Mesenchymal stem cell (in vitro differentiated cells and primary cell): ENCODE data around the gene SMC1B.

Experiments used
- DNase-seq: peaks from one replicate; pipeline ENCODE4 v3.0.0-alpha.2; 2013
- H2AFZ ChIP-seq: one replicate; pipeline ENCODE4 v1.6.1; 2013; ENCODE audit warnings: low read depth, mild to moderate bottlenecking, control low read depth, inconsistent platforms, low read length, moderate library complexity
- H2AK5ac ChIP-seq: 2 replicates; pipeline ENCODE4 v1.6.1; 2013; ENCODE audit warnings: low read length, moderate library complexity, mild to moderate bottlenecking, inconsistent platforms; ENCODE audit not compliant: severe bottlenecking
- H2BK120ac ChIP-seq: one replicate; pipeline ENCODE4 v1.6.1; 2013; ENCODE audit warnings: low read depth, mild to moderate bottlenecking, inconsistent platforms, low read length, moderate library complexity
- H2BK12ac ChIP-seq, 2 experiments: one replicate each; pipeline ENCODE4 v1.6.1; 2013; ENCODE audit warnings: inconsistent platforms in 2 of 2, low read length in 2 of 2, mild to moderate bottlenecking in 2 of 2, moderate library complexity in 2 of 2, control low read depth in 1 of 2
- H2BK15ac ChIP-seq: one replicate; pipeline ENCODE4 v1.6.1; 2013; ENCODE audit warnings: mild to moderate bottlenecking, low read depth, inconsistent platforms; ENCODE audit not compliant: poor library complexity, severe bottlenecking
- H2BK5ac ChIP-seq: 2 replicates; pipeline ENCODE4 v1.6.1; 2013; ENCODE audit warnings: low read depth, mild to moderate bottlenecking, low read length, control low read depth, inconsistent platforms; ENCODE audit not compliant: poor library complexity, severe bottlenecking
- H3K14ac ChIP-seq, 2 experiments: one replicate each; pipeline ENCODE4 v1.6.1; 2013; ENCODE audit warnings: inconsistent platforms in 2 of 2, low read length in 2 of 2, control low read depth in 1 of 2, mild to moderate bottlenecking in 1 of 2, moderate library complexity in 1 of 2
- H3K18ac ChIP-seq, 2 experiments: one replicate each; pipeline ENCODE4 v1.6.1; 2013; ENCODE audit warnings: inconsistent platforms in 2 of 2, low read length in 2 of 2, control low read depth in 1 of 2, low read depth in 1 of 2, mild to moderate bottlenecking in 1 of 2
- H3K23ac ChIP-seq, 2 experiments: one replicate each; pipeline ENCODE4 v1.6.1; 2013; ENCODE audit warnings: inconsistent platforms in 2 of 2, low read length in 2 of 2, mild to moderate bottlenecking in 2 of 2, moderate library complexity in 2 of 2, control low read depth in 1 of 2
- H3K27ac ChIP-seq: 2 replicates; pipeline ENCODE4 v1.5.1; 2013; ENCODE audit warnings: mild to moderate bottlenecking, moderate library complexity, low read length, control low read depth, inconsistent platforms; ENCODE audit not compliant: poor library complexity, severe bottlenecking
- H3K27me3 ChIP-seq, 2 experiments: 2 replicates each; pipeline versions ENCODE4 v1.6.1 to v1.7.0; 2013; ENCODE audit warnings: low read length in 2 of 2, mild to moderate bottlenecking in 2 of 2, moderate library complexity in 2 of 2, control low read depth in 1 of 2, inconsistent platforms in 1 of 2; ENCODE audit not compliant: control insufficient read depth in 1 of 2, insufficient read depth in 1 of 2
- H3K36me3 ChIP-seq, 2 experiments: 2 replicates each; pipeline versions ENCODE4 v1.6.1 to v1.7.0; 2013; ENCODE audit warnings: low read length in 2 of 2, control low read depth in 1 of 2, inconsistent platforms in 1 of 2, low read depth in 1 of 2, mild to moderate bottlenecking in 1 of 2; ENCODE audit not compliant: insufficient read depth in 2 of 2, control insufficient read depth in 1 of 2
- H3K4ac ChIP-seq, 2 experiments: one replicate each; pipeline ENCODE4 v1.6.1; 2013; ENCODE audit warnings: inconsistent platforms in 2 of 2, low read length in 2 of 2, mild to moderate bottlenecking in 2 of 2, moderate library complexity in 2 of 2, control low read depth in 1 of 2, low read depth in 1 of 2
- H3K4me1 ChIP-seq: 2 replicates; pipeline ENCODE4 v1.6.1; 2013; ENCODE audit warnings: low read depth, low read length, control low read depth; ENCODE audit not compliant: control insufficient read depth, insufficient read depth
- H3K4me2 ChIP-seq: 2 replicates; pipeline ENCODE4 v1.6.1; 2013; ENCODE audit warnings: low read length, mild to moderate bottlenecking, inconsistent platforms; ENCODE audit not compliant: poor library complexity, severe bottlenecking
- H3K4me3 ChIP-seq, 2 experiments: 2 replicates each; pipeline versions ENCODE4 v1.5.1 to v1.7.0; 2013; ENCODE audit warnings: low read length in 2 of 2, mild to moderate bottlenecking in 2 of 2, control low read depth in 1 of 2, low read depth in 1 of 2; ENCODE audit not compliant: insufficient read depth in 1 of 2
- H3K79me1 ChIP-seq: replicated peaks from 2 replicates; pipeline ENCODE4 v1.6.1; 2013; ENCODE audit warnings: mild to moderate bottlenecking, control low read depth, low read length, inconsistent platforms; ENCODE audit not compliant: poor library complexity, severe bottlenecking
- H3K9ac ChIP-seq: 2 replicates; pipeline ENCODE4 v1.7.0; 2013; ENCODE audit warnings: mild to moderate bottlenecking, low read length, moderate library complexity
- H3K9me3 ChIP-seq: 2 replicates; pipeline ENCODE4 v1.7.0; 2013; ENCODE audit warnings: mild to moderate bottlenecking, low read length; ENCODE audit not compliant: control insufficient read depth
- H4K8ac ChIP-seq: one replicate; pipeline ENCODE4 v1.6.1; 2013; ENCODE audit warnings: inconsistent platforms, mild to moderate bottlenecking, low read length, moderate library complexity
- H4K91ac ChIP-seq: one replicate; pipeline ENCODE4 v1.6.1; 2013; ENCODE audit warnings: mild to moderate bottlenecking, low read length, inconsistent platforms
- WGBS: methylation state at CpG from one replicate; pipeline ENCODE4 v1.1.7; 2013; ENCODE audit warnings: mixed read lengths; 5-methylcytosine and 5-hydroxymethylcytosine counted together

Gene SMC1B

GRCh38 chr22:45424241-45424731 lies 10.9 kb upstream of the SMC1B start:
- H3K14ac ChIP-seq = no peak overlapping the region

GRCh38 chr22:45423524-45423923 lies 10.1 kb upstream of the SMC1B start:
- Histone ChIP-seq H3K27ac (no peak overlapping the region), H3K9me3 (peaks cover 6% of the 10 kb centered on the region), H3K4me3 (no peak overlapping the region), H4K91ac (no peak overlapping the region), H3K9ac (no peak overlapping the region), H4K8ac (no peak overlapping the region), H2AK5ac (no peak overlapping the region), H2BK12ac (no peak overlapping the region), H3K27me3 (peaks cover 0 to under 1% of the 10 kb centered on the region in 2 experiments), H2BK120ac (no peak overlapping the region), H3K14ac (no peak overlapping the region), H3K4me1 (no peaks in the 10 kb centered on the region), H2BK5ac (no peak overlapping the region), H3K23ac (no peak overlapping the region), H3K79me1 (no peaks in the 10 kb centered on the region), H3K36me3 (no peaks in the 10 kb centered on the region), H2AFZ (no peak overlapping the region), H3K4me2 (no peak overlapping the region), H2BK15ac (no peak overlapping the region), H3K18ac (no peak overlapping the region), H3K4ac (no peak overlapping the region)
- DNase-seq = no peak
- 91% methylated on average over 4 of the region's 4 CpGs for WGBS

More at GRCh38 chr22:45424241-45424731, 10.9 kb upstream of the SMC1B start:
- WGBS = 93% methylated on average over 13 of the region's 14 CpGs
- no peak overlapping the region for H3K18ac ChIP-seq
- H4K91ac ChIP-seq = no peak overlapping the region
- no peak overlapping the region for H3K4me3 ChIP-seq
- H3K4me1 ChIP-seq = no peaks in the 10 kb centered on the region
- H2BK120ac ChIP-seq = no peak overlapping the region
- no peaks in the 10 kb centered on the region for H3K36me3 ChIP-seq
- no peak overlapping the region for H3K4ac ChIP-seq
- no peak overlapping the region for H3K23ac ChIP-seq
- H3K9ac ChIP-seq = no peak overlapping the region
- DNase-seq = no peak
- no peaks in the 10 kb centered on the region for H3K79me1 ChIP-seq
- no peak overlapping the region for H4K8ac ChIP-seq
- no peak overlapping the region for H2AFZ ChIP-seq
- H2BK15ac ChIP-seq = no peak overlapping the region
- H3K27me3 ChIP-seq = peaks cover 0 to 8% of the 10 kb centered on the region in 2 experiments
- H3K4me2 ChIP-seq = no peak overlapping the region
- peaks cover 6% of the 10 kb centered on the region for H3K9me3 ChIP-seq
- H2BK12ac ChIP-seq = no peak overlapping the region
- H2BK5ac ChIP-seq = no peak overlapping the region
- no peak overlapping the region for H2AK5ac ChIP-seq
- no peak overlapping the region for H3K27ac ChIP-seq

- Histone ChIP-seq H3K14ac (no peak overlapping the region), H2AK5ac (no peak overlapping the region), H2BK5ac (no peak overlapping the region), H3K4me1 (no peaks in the 10 kb centered on the region), H2BK12ac (no peak overlapping the region), H3K9me3 (peaks cover 6% of the 10 kb centered on the region), H3K9ac (no peak overlapping the region), H3K23ac (no peak overlapping the region), H4K91ac (no peak overlapping the region), H2BK15ac (no peak overlapping the region), H3K4me3 (no peak overlapping the region), H2BK120ac (no peak overlapping the region), H3K79me1 (no peaks in the 10 kb centered on the region), H3K18ac (no peak overlapping the region), H3K4me2 (no peak overlapping the region), H3K4ac (no peak overlapping the region), H3K27ac (no peak overlapping the region), H2AFZ (no peak overlapping the region), H3K36me3 (no peaks in the 10 kb centered on the region), H4K8ac (no peak overlapping the region), H3K27me3 (no peaks in the 10 kb centered on the region)
- WGBS = 96% methylated on average over 14 of the region's 14 CpGs
- DNase-seq = no peak
Measured at GRCh38 chr22:45422237-45422983, 9.0 kb upstream of the SMC1B start.

- H3K36me3 ChIP-seq = no peaks in the 10 kb centered on the region
- no peak overlapping the region for H3K4me2 ChIP-seq
- no peak overlapping the region for H2AFZ ChIP-seq
- no peak overlapping the region for H3K14ac ChIP-seq
- no peak for DNase-seq
- H2BK12ac ChIP-seq = no peak overlapping the region
- no peak overlapping the region for H3K23ac ChIP-seq
- no peak overlapping the region for H2BK5ac ChIP-seq
- no peak overlapping the region for H3K4me3 ChIP-seq
- H4K8ac ChIP-seq = no peak overlapping the region
- H3K27ac ChIP-seq = no peak overlapping the region
- H4K91ac ChIP-seq = no peak overlapping the region
- no peaks in the 10 kb centered on the region for H3K27me3 ChIP-seq
- H3K18ac ChIP-seq = no peak overlapping the region
- 86% methylated on average over 2 of the region's 2 CpGs for WGBS
- H3K4me1 ChIP-seq = no peaks in the 10 kb centered on the region
- H3K79me1 ChIP-seq = no peaks in the 10 kb centered on the region
- no peak overlapping the region for H2BK120ac ChIP-seq
- no peak overlapping the region for H3K4ac ChIP-seq
- H2BK15ac ChIP-seq = no peak overlapping the region
- no peak overlapping the region for H3K9ac ChIP-seq
- no peaks in the 10 kb centered on the region for H3K9me3 ChIP-seq
- no peak overlapping the region for H2AK5ac ChIP-seq
Measured at GRCh38 chr22:45421349-45422055, 8.1 kb upstream of the SMC1B start.
